GM12875 (cell line): ENCODE measurements around the gene ARFIP2.

Source experiments
- H3K4me3 ChIP-seq: one replicate; pipeline ENCODE4 v1.5.1; 2011; ENCODE audit warnings: low read depth, low read length, control low read depth
- CTCF ChIP-seq: IDR thresholded peaks from 2 replicates; pipeline ENCODE4 v1.5.1; 2011; ENCODE audit warnings: low read depth, mild to moderate bottlenecking, control low read depth, inconsistent platforms, low read length, moderate library complexity, borderline replicate concordance; ENCODE audit not compliant: insufficient read depth

ARFIP2 gene

GRCh38 chr11:6442441-6442840 is 38.7 kb downstream of the ARFIP2 start:
- no peak for TF ChIP-seq CTCF
- no peak overlapping the region for H3K4me3 ChIP-seq

GRCh38 chr11:6440906-6441358 is 40.2 kb downstream of the ARFIP2 start, which contains the start of gene HPX:
Gene HPX, minus strand, starts transcription at chr11:6440987. Its CDS starts 24 bp downstream, at chr11:6440963.
- TF ChIP-seq CTCF = no peak
- no peak within 1 kb of the TSS for H3K4me3 ChIP-seq

GRCh38 chr11:6438979-6439571 is 42.1 kb downstream of the ARFIP2 start:
- no peak overlapping the region for H3K4me3 ChIP-seq
- peak; percentile 59; the same call in 1 of the 2 replicates for TF ChIP-seq CTCF

- no peak for TF ChIP-seq CTCF
- H3K4me3 ChIP-seq = no peak overlapping the region
Observed at GRCh38 chr11:6437993-6438392, 43.1 kb downstream of the ARFIP2 start.

- no peak for TF ChIP-seq CTCF
- no peak overlapping the region for H3K4me3 ChIP-seq
Observed at GRCh38 chr11:6437423-6437822, 43.7 kb downstream of the ARFIP2 start.

GRCh38 chr11:6433998-6434660 is 47.0 kb downstream of the ARFIP2 start:
- H3K4me3 ChIP-seq = no peak overlapping the region
- no peak for TF ChIP-seq CTCF

GRCh38 chr11:6431861-6432260 is 49.3 kb downstream of the ARFIP2 start:
- no peak for TF ChIP-seq CTCF
- H3K4me3 ChIP-seq = no peak overlapping the region
